CD1c-positive myeloid dendritic cell (primary cell): Measurements from ENCODE around the gene CT45A5.
A peak's percentile ranks its signal among the peaks of the same experiment; 100 is the strongest.
"Not testable (repeated sequence)": the region's sequence is repeated elsewhere in the genome, so short reads cannot be mapped to it uniquely, and the experiment has no call there.

Source experiments
- DNase-seq: peaks from one replicate; pipeline ENCODE4 v3.0.0-alpha.2; 2016; ENCODE audit errors: extremely low spot score

CT45A5 gene

GRCh38 chrX:135785403-135785802 lies at the start of gene CT45A5:
TSS of gene CT45A5 (minus strand) at chrX:135785503. CDS start at chrX:135781729, 3,774 bp downstream.
- DNase-seq, result not testable (repeated sequence)

GRCh38 chrX:135819912-135820311 lies 34.6 kb upstream of the CT45A5 start, which contains the start of gene CT45A2:
TSS of gene CT45A2 (minus strand) at chrX:135820012. CDS start at chrX:135816265, 3,747 bp downstream.
- DNase-seq, result not testable (repeated sequence)

DNA sequence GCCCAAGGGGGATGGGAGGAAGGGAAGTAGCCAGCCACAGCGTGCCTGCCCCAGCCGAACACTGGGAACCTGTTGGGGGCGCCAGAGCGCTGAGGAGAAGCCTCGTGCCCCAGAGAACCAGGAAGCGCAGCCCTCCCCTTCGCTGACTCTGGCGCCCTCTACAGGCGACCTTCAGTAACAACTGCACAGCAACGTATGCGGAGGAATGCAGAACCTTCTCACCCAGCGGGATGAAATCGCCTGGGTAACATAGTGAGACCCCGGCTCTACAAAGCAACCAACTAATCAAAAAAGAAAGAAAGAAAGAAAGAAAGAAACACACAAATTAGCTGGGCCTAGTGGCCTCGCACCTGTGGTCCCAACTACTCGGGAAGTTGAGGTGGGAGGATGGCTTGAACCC lies 17.4 kb upstream of the CT45A5 start, which contains the start of gene CT45A6:
Gene CT45A6, minus strand, starts transcription at position 101 of the 400 bp plus-strand sequence. CDS start 3,794 bp downstream, outside the sequence.
- DNase-seq, result not testable (repeated sequence)

GRCh38 chrX:135768091-135768490 lies 17.2 kb downstream of the CT45A5 start, which contains the start of gene CT45A3:
TSS of gene CT45A3 (minus strand) at chrX:135768191. CDS start at chrX:135764444, 3,747 bp downstream.
- not testable (repeated sequence) for DNase-seq

- DNase-seq, result not testable (repeated sequence)
Measured at GRCh38 chrX:135744739-135745138, 40.6 kb downstream of the CT45A5 start.

DNA sequence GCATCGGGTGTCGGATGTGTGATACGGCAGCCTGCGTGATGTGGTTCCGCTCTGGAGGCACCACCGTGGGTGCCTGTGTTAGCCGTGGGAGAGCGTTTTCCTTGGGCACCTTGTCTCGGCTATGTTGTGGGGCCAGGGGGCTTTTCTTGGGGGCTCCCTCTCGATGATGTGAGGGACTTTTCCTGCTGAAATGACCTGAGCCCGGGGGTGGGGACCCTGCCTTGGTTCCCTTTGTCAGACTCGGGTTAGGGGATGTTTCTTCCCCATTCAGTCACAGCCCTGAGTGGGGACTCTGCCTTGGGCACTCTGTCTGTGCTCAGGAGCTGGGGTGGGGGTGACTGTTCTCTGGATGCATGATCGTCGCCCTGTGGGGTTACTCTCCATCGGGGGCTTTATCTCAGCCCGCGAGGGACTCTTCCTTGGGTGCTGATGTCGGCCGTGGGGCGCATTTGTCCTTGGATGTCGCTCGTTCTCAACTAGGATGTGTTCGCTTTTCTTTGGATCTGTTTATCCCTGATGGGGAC lies 44.0 kb downstream of the CT45A5 start:
- no peak for DNase-seq

DNA sequence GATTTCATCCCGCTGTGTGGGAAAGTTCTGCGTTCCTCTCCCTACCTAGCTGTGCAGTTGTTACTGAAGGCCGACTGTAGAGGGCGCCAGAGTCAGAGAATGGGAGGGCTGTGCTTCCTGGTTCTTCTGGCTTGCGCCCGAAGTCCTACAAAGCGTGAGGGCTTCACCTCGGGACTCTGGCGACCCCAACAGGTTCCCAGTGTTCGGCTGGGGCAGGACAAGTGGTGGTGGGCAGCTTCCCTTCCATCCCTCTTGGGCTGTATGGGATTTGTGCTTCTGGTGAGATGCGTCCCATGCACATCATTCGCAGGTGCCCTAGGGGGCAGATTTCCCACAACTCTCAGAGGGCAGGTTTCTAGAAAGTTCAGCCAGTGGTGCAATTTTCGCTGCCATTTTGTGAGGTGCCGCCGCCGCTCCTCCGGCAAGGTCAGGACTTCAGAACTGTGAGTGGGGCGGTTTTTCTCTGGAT lies 44.6 kb downstream of the CT45A5 start:
- peak; percentile 59 for DNase-seq

- DNase-seq, result no peak
Measured at GRCh38 chrX:135737366-135738071, 47.8 kb downstream of the CT45A5 start.

DNA sequence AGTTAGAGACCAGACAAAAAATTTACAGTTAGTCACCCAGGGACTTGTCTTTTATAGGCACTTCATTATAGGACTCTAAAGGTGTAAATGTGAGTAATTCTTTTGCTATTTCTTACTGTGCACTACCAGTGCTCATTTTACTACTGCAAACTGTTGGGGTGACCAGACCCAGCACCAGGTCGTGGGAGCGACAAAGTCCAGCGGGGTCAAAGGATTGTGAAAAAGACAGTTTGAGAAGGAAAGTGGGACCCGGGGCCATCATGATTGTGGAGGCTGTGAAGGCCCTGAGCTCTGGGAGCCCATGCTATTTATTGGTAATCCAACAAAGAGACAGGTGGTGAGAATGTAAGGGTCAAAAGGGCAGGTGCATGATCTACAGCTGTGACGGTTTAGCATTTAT lies 50.6 kb downstream of the CT45A5 start:
- DNase-seq, result not testable (repeated sequence)
